SK-N-SH (cell line): ENCODE measurements around the gene SLC29A1. TPM values are rescaled to one million over a fixed set of nuclear protein-coding genes. Genes with fewer than 3 reads are reported as not detected.

Source experiments
- CTCF ChIA-PET: fragments of 300-600, 350-600 bp; formaldehyde crosslinking; extraction: SDS; loops from one replicate; lab custom pipeline; 2021; lab: Yijun Ruan, JAX
- POLR2A ChIA-PET: fragments of 350-600 bp; sonication (Branson Sonifier 250); formaldehyde crosslinking; extraction: SDS; loops from one replicate; lab custom pipeline; 2020; ENCODE audit warnings: antibody characterized with exemption, inconsistent platforms; lab: Yijun Ruan, JAX
- DNase-seq: peaks from one replicate; pipeline ENCODE4 v3.0.0; 2012
- H2AFZ ChIP-seq: fragments of 200-600 bp; sonication (generic); 2 replicates; pipeline ENCODE4 v1.8.1; 2016; ENCODE audit warnings: antibody characterized with exemption, mild to moderate bottlenecking, low read depth
- H3F3A ChIP-seq: fragments of 200-600 bp; sonication (generic); replicated peaks from 2 replicates; pipeline ENCODE3; 2016; ENCODE audit warnings: antibody characterized with exemption, mild to moderate bottlenecking; ENCODE audit not compliant: insufficient read depth
- H3K27ac ChIP-seq, 2 experiments: fragments of 200-500 bp in 1 of 2; fragments of 200-600 bp in 1 of 2; sonication (Bioruptor generic) in 1 of 2; sonication (generic), shearing (Covaris generic) in 1 of 2; 2 replicates each; pipeline versions ENCODE4 v1.5.1 to v1.6.1; 2014 to 2016; ENCODE audit warnings: low read depth in 2 of 2, inconsistent platforms in 1 of 2, low read length in 1 of 2, mild to moderate bottlenecking in 1 of 2, mixed read lengths in 1 of 2
- H3K27me3 ChIP-seq: fragments of 200-600 bp; sonication (generic), shearing (Covaris generic); 2 replicates; pipeline ENCODE4 v1.6.1; 2016; ENCODE audit warnings: mixed run types; ENCODE audit not compliant: insufficient read depth
- H3K36me3 ChIP-seq, 2 experiments: fragments of 200-500 bp in 1 of 2; fragments of 200-600 bp in 1 of 2; sonication (Bioruptor generic) in 1 of 2; sonication (generic) in 1 of 2; replicated peaks in 1 of 2; 2 replicates each; pipeline versions ENCODE3 to v1.5.1; 2014 to 2016; ENCODE audit warnings: low read length in 1 of 2, mild to moderate bottlenecking in 1 of 2; ENCODE audit not compliant: insufficient read depth in 2 of 2, control insufficient read depth in 1 of 2
- H3K4me1 ChIP-seq, 2 experiments: fragments of 200-500 bp in 1 of 2; fragments of 200-600 bp in 1 of 2; sonication (Bioruptor generic) in 1 of 2; sonication (generic), shearing (Covaris generic) in 1 of 2; 2 replicates each; pipeline versions ENCODE4 v1.5.1 to v1.6.1; 2014 to 2016; ENCODE audit warnings: low read depth in 1 of 2, low read length in 1 of 2, mixed run types in 1 of 2; ENCODE audit not compliant: insufficient read depth in 2 of 2, control insufficient read depth in 1 of 2
- H3K4me2 ChIP-seq: fragments of 200-600 bp; sonication (generic), shearing (Covaris generic); 2 replicates; pipeline ENCODE4 v1.6.1; 2017; ENCODE audit warnings: mixed run types
- H3K4me3 ChIP-seq, 2 experiments: fragments of 200-500 bp in 1 of 2; fragments of 200-600 bp in 1 of 2; sonication (Bioruptor generic) in 1 of 2; sonication (generic), shearing (Covaris generic) in 1 of 2; 2 replicates each; pipeline versions ENCODE4 v1.5.1 to v1.8.1; 2014 to 2016; ENCODE audit warnings: low read depth in 2 of 2, inconsistent platforms in 1 of 2, low read length in 1 of 2, mild to moderate bottlenecking in 1 of 2, mixed read lengths in 1 of 2, moderate library complexity in 1 of 2
- H3K79me2 ChIP-seq: fragments of 200-600 bp; sonication (generic); 2 replicates; pipeline ENCODE4 v1.8.1; 2017; ENCODE audit warnings: mild to moderate bottlenecking; ENCODE audit not compliant: insufficient read depth
- H3K9ac ChIP-seq: fragments of 200-600 bp; sonication (generic); 2 replicates; pipeline ENCODE4 v1.6.1; 2017; ENCODE audit warnings: mixed run types
- H3K9me2 ChIP-seq: fragments of 200-600 bp; sonication (generic); 2 replicates; pipeline ENCODE4 v1.6.1; 2017; ENCODE audit warnings: mixed run types
- H3K9me3 ChIP-seq: fragments of 200-600 bp; sonication (generic); 2 replicates; pipeline ENCODE4 v1.6.1; 2017; ENCODE audit warnings: mixed run types, mild to moderate bottlenecking, moderate library complexity
- H4K20me1 ChIP-seq: fragments of 200-600 bp; sonication (generic); 2 replicates; pipeline ENCODE4 v1.6.1; 2017; ENCODE audit warnings: mild to moderate bottlenecking, mixed run types; ENCODE audit not compliant: insufficient read depth
- CHD2 ChIP-seq: fragments of 150-350 bp; IDR thresholded peaks from 2 replicates; pipeline ENCODE4 v1.6.1; 2018; ENCODE audit warnings: low read length; ENCODE audit not compliant: partially characterized antibody
- EP300 ChIP-seq, 2 experiments: IDR thresholded peaks; 2 replicates each; pipeline versions ENCODE4 v1.4.0 to v1.6.1; 2012; ENCODE audit warnings: borderline replicate concordance in 1 of 2, low read depth in 1 of 2, low read length in 1 of 2
- EZH2phosphoT487 ChIP-seq: fragments of 200-600 bp; sonication (generic); IDR thresholded peaks from 2 replicates; pipeline ENCODE4 v1.6.1; 2017; ENCODE audit warnings: low read depth, mixed run types, mild to moderate bottlenecking, antibody characterized with exemption, moderate library complexity, borderline replicate concordance
- FOSL2 ChIP-seq: IDR thresholded peaks from 2 replicates; pipeline ENCODE4 v1.4.0; 2012; ENCODE audit warnings: low read depth, mild to moderate bottlenecking, moderate library complexity, borderline replicate concordance
- FOXJ3 ChIP-seq: sonication (generic); formaldehyde crosslinking; IDR thresholded peaks from 2 replicates; pipeline ENCODE4 v1.5.1; 2020; ENCODE audit warnings: mild to moderate bottlenecking, missing genetic modification reagents
- GABPA ChIP-seq: IDR thresholded peaks from 2 replicates; pipeline ENCODE4 v1.4.0; 2012; ENCODE audit warnings: low read depth, mild to moderate bottlenecking
- IRF3 ChIP-seq: fragments of 150-350 bp; IDR thresholded peaks from 2 replicates; pipeline ENCODE4 v1.6.1; 2016; ENCODE audit warnings: mild to moderate bottlenecking, low read depth, low read length
- MEF2A ChIP-seq: IDR thresholded peaks from 2 replicates; pipeline ENCODE4 v1.4.0; 2012; ENCODE audit warnings: low read depth, borderline replicate concordance
- NRF1 ChIP-seq: IDR thresholded peaks from 2 replicates; pipeline ENCODE4 v1.6.1; 2012; ENCODE audit warnings: low read depth, mild to moderate bottlenecking, low read length
- SIN3A ChIP-seq: IDR thresholded peaks from 2 replicates; pipeline ENCODE4 v1.6.1; 2012; ENCODE audit warnings: low read depth, mild to moderate bottlenecking, low read length, moderate library complexity, borderline replicate concordance
- SMC3 ChIP-seq: IDR thresholded peaks from 2 replicates; pipeline ENCODE4 v1.6.1; 2012; ENCODE audit warnings: low read depth, low read length, improper control_type of control experiment
- TCF12 ChIP-seq: IDR thresholded peaks from 2 replicates; pipeline ENCODE4 v1.4.0; 2012
- TEAD4 ChIP-seq: IDR thresholded peaks from 2 replicates; pipeline ENCODE4 v1.4.0; 2012; ENCODE audit warnings: mild to moderate bottlenecking, borderline replicate concordance; ENCODE audit not compliant: insufficient read depth
- YY1 ChIP-seq: IDR thresholded peaks from 2 replicates; pipeline ENCODE4 v1.4.0; 2012; ENCODE audit warnings: low read depth, mild to moderate bottlenecking
- WGBS: methylation state at CpG from one replicate; pipeline ENCODE4 v1.1.6; 2017; ENCODE audit warnings: low lambda C conversion rate; 5-methylcytosine and 5-hydroxymethylcytosine counted together
- polyA plus RNA-seq, 3 experiments: library from polyadenylated mRNA; depleted of rRNA; stranded (reverse); fragments of >200 nt; gene quantifications; 2 replicates each; pipeline ENCODE4 v1.2.3, GENCODE V29; 2012
- TF ChIP-seq, protein P1 (sequence below): IDR thresholded peaks from 2 replicates; pipeline ENCODE4 v1.4.0; 2012; ENCODE audit warnings: low read depth
- TF ChIP-seq, protein P2 (sequence below): IDR thresholded peaks from 2 replicates; pipeline ENCODE4 v1.6.1; 2012; ENCODE audit warnings: mild to moderate bottlenecking, low read depth, low read length, moderate library complexity
- TF ChIP-seq, protein P3 (sequence below): IDR thresholded peaks from 2 replicates; pipeline ENCODE4 v1.4.0; 2012; ENCODE audit warnings: low read depth, borderline replicate concordance

Gene SLC29A1
- polyA plus RNA-seq, 1 of the 3 experiments (the other 2 are of a cell fraction): 44.5 TPM

DNA sequence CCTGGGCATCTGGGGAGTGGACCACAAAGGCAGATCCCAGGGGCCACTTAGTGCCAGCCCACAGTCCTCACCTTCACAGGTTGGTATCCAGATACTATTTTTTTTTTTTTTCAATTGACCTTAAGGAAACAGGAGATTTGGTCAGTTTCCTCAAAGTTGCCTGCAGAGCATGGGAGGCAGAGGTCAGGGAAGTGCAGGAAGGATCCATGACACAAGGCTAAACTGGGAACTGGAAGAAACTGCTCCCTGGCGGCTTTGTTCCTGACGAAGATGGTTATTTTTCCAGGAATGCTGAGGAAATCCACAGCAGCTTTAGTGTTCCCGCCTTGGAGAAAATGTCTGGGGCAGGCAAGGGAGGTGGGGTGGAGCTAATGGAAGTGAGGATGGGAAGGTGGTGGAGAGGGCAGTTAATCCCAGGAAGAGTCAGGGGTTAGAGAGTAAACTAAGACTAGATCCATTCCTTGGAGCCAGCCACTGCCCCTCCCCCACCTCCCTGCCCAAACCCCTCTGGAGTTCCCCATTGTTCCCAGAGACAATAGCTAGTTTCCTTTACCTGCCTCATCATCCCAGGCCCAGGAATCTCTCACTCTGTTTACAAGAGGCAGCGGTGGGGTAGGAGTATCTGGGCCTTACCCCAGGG is 20.9 kb upstream of the SLC29A1 start (continued):
- TF ChIP-seq, protein P1, sequence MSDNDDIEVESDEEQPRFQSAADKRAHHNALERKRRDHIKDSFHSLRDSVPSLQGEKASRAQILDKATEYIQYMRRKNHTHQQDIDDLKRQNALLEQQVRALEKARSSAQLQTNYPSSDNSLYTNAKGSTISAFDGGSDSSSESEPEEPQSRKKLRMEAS: no peak
- TF ChIP-seq FOXJ3 (CRISPR knock-in tag): no peak

GRCh38 chr6:44202972-44203750 is 20.2 kb upstream of the SLC29A1 start:
- H3K4me2 ChIP-seq: no peak overlapping the region
- H2AFZ ChIP-seq: no peak overlapping the region
- ChIA-PET CTCF (interaction anchor here (0.7 to 2.3 kb wide), 7 partner anchors 14 to 102 kb away, joined by 3 to 10 read pairs (median 3); no protein-coding TSS in a partner anchor), POLR2A (no interaction called here)
- no peaks in the 10 kb centered on the region for H3K36me3 ChIP-seq
- H3K9ac ChIP-seq: no peak overlapping the region
- H3F3A ChIP-seq: no peaks in the 10 kb centered on the region
- H3K27me3 ChIP-seq: no peaks in the 10 kb centered on the region
- 92% methylated on average over 11 of the region's 11 CpGs for WGBS
- H3K27ac ChIP-seq: no peak overlapping the region
- no peaks in the 10 kb centered on the region for H3K9me2 ChIP-seq
- peaks cover 0 to 2% of the 10 kb centered on the region in 2 experiments; a peak in 1 of 4 replicates for H3K4me1 ChIP-seq
- no peak for DNase-seq
- H4K20me1 ChIP-seq: no peaks in the 10 kb centered on the region
- no peaks in the 10 kb centered on the region for H3K79me2 ChIP-seq
- no peaks in the 10 kb centered on the region for H3K9me3 ChIP-seq
- H3K4me3 ChIP-seq: no peak overlapping the region
- TF ChIP-seq NRF1 (no peak), TEAD4 (no peak), EP300 (IDR thresholded peaks at IDR 0.05; ENCODE audit: borderline replicate concordance in 1 of 2, low read depth in 1 of 2, low read length in 1 of 2) (no peak), SIN3A (no peak), CHD2 (no peak), GABPA (no peak), TCF12 (no peak), YY1 (no peak), FOSL2 (no peak), MEF2A (no peak), SMC3 (no peak), IRF3 (no peak), EZH2phosphoT487 (no peak)
- TF ChIP-seq, protein P2, sequence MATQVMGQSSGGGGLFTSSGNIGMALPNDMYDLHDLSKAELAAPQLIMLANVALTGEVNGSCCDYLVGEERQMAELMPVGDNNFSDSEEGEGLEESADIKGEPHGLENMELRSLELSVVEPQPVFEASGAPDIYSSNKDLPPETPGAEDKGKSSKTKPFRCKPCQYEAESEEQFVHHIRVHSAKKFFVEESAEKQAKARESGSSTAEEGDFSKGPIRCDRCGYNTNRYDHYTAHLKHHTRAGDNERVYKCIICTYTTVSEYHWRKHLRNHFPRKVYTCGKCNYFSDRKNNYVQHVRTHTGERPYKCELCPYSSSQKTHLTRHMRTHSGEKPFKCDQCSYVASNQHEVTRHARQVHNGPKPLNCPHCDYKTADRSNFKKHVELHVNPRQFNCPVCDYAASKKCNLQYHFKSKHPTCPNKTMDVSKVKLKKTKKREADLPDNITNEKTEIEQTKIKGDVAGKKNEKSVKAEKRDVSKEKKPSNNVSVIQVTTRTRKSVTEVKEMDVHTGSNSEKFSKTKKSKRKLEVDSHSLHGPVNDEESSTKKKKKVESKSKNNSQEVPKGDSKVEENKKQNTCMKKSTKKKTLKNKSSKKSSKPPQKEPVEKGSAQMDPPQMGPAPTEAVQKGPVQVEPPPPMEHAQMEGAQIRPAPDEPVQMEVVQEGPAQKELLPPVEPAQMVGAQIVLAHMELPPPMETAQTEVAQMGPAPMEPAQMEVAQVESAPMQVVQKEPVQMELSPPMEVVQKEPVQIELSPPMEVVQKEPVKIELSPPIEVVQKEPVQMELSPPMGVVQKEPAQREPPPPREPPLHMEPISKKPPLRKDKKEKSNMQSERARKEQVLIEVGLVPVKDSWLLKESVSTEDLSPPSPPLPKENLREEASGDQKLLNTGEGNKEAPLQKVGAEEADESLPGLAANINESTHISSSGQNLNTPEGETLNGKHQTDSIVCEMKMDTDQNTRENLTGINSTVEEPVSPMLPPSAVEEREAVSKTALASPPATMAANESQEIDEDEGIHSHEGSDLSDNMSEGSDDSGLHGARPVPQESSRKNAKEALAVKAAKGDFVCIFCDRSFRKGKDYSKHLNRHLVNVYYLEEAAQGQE: no peak
- TF ChIP-seq, protein P3, sequence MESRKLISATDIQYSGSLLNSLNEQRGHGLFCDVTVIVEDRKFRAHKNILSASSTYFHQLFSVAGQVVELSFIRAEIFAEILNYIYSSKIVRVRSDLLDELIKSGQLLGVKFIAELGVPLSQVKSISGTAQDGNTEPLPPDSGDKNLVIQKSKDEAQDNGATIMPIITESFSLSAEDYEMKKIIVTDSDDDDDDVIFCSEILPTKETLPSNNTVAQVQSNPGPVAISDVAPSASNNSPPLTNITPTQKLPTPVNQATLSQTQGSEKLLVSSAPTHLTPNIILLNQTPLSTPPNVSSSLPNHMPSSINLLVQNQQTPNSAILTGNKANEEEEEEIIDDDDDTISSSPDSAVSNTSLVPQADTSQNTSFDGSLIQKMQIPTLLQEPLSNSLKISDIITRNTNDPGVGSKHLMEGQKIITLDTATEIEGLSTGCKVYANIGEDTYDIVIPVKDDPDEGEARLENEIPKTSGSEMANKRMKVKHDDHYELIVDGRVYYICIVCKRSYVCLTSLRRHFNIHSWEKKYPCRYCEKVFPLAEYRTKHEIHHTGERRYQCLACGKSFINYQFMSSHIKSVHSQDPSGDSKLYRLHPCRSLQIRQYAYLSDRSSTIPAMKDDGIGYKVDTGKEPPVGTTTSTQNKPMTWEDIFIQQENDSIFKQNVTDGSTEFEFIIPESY: no peak
